Right lobe of liver (tissue), 6 donors: ENCODE data around the gene KRTAP4-1. TPM values are rescaled to one million over a fixed set of nuclear protein-coding genes. Genes with fewer than 3 reads are reported as not detected.
"Not testable (repeated sequence)": the region's sequence is repeated elsewhere in the genome, so short reads cannot be mapped to it uniquely, and the experiment has no call there.

Source experiments
- ATAC-seq, 4 donors: fragments of 200-7000 bp; cut with Tn5 transposase; one replicate each; pipeline ENCODE4 v1.9.1; 2020; ENCODE audit warnings: mild to moderate bottlenecking in 4 of 4, moderate library complexity in 4 of 4
- DNase-seq, 3 donors: peaks; one replicate each; pipeline ENCODE4 v3.0.0-alpha.2; 2020
- H3K27ac ChIP-seq, 3 donors: fragments of 200-600 bp; one replicate each; pipeline ENCODE4 v1.8.0; 2022
- H3K27me3 ChIP-seq, 2 donors: fragments of 200-600 bp; one replicate each; pipeline ENCODE4 v1.8.0; 2022
- H3K36me3 ChIP-seq, 4 donors: fragments of 200-600 bp; sonication (generic) in 1 of 4; one replicate each; pipeline versions ENCODE4 v1.5.1 to v1.8.0; 2017 to 2022; ENCODE audit warnings: control low read depth in 1 of 4
- H3K4me1 ChIP-seq, 4 donors: fragments of 200-600 bp; sonication (generic) in 1 of 4; one replicate each; pipeline versions ENCODE4 v1.5.1 to v1.8.0; 2017 to 2022; ENCODE audit warnings: control low read depth in 1 of 4
- H3K4me3 ChIP-seq, 3 donors: fragments of 200-600 bp; one replicate each; pipeline ENCODE4 v1.8.0; 2022
- H3K9me3 ChIP-seq, 4 donors: fragments of 200-600 bp; sonication (generic) in 1 of 4; one replicate each; pipeline versions ENCODE4 v1.5.1 to v1.8.0; 2017 to 2022; ENCODE audit warnings: control low read depth in 1 of 4
- CTCF ChIP-seq, 4 donors: fragments of 200-600 bp in 3 of 4; fragments of 450-650 bp in 1 of 4; IDR thresholded peaks; one replicate each; pipeline versions ENCODE4 v1.5.1 to v1.8.0; 2016 to 2022; ENCODE audit warnings: antibody characterized with exemption in 4 of 4, mild to moderate bottlenecking in 2 of 4
- POLR2A ChIP-seq: fragments of 450-650 bp; IDR thresholded peaks from one replicate; pipeline ENCODE4 v1.6.1; 2017; ENCODE audit warnings: antibody characterized with exemption, mild to moderate bottlenecking
- WGBS: methylation state at CpG from one replicate; pipeline ENCODE4 v1.1.6; 2018; ENCODE audit warnings: low coverage, low lambda C conversion rate; ENCODE audit not compliant: insufficient coverage; ENCODE audit errors: missing lambda C conversion rate; 5-methylcytosine and 5-hydroxymethylcytosine counted together
- intact Hi-C, 2 donors: fragments of 100-400 bp; cut with DNase I; formaldehyde crosslinking; loops; one replicate each; pipeline versions ENCODE4 v1.11.2 to v1.14.1; 2022
- long read RNA-seq: library from polyadenylated mRNA; unstranded; transcript quantifications from one replicate; pipeline ENCODE4 v2.0.0, GENCODE V29; 2019
- total RNA-seq, 6 experiments: library from RNA; depleted of rRNA in 2 of 6; stranded (reverse); fragments of >200 nt in 2 of 6; fragmentation: NEBNext Ultra II Directional in 3 of 6; extraction: Animal tissue kit (Norgen Biotek cat#: 25700) in 3 of 6; gene quantifications; one replicate each; pipeline versions ENCODE4 v1.1.0 to v1.2.4, GENCODE V29; 2016 to 2023
- donor health status: DM: no; HTN: yes; CAD: no.
- donor health status: DM: no; HTN: no; CAD: no.
- donor health status: DM: no; HTN: no; CAD: no.
- donor health status: DM: no; HTN: yes; CAD: no.
- donor health status: DM: no; HTN: yes; CAD: no.

The KRTAP4-1 gene
- total RNA-seq: not detected
- long read RNA-seq: 0 reads

- 0% methylated on average over 1 of the region's 9 CpGs for WGBS
- no peak for ATAC-seq
- Histone ChIP-seq H3K4me1 (no peaks in the 10 kb centered on the region), H3K9me3 (no peaks in the 10 kb centered on the region), H3K27ac (no peak within 1 kb of the TSS), H3K4me3 (no peak within 1 kb of the TSS), H3K27me3 (no peaks in the 10 kb centered on the region), H3K36me3 (no peaks in the 10 kb centered on the region)
- TF ChIP-seq POLR2A: no peak
- TF ChIP-seq CTCF (IDR thresholded peaks at IDR 0.05): no peak
- intact Hi-C loops: no loop called here
- no peak for DNase-seq
Measured at GRCh38 chr17:41184480-41184961, at the start of gene KRTAP4-1. KRTAP4-1 (minus strand) TSS chr17:41184911; CDS start chr17:41184854, 57 bp downstream.

- H3K4me3 ChIP-seq, H3K27me3 ChIP-seq, intact Hi-C loops, H3K27ac ChIP-seq, H3K36me3 ChIP-seq, H3K4me1 ChIP-seq, DNase-seq, ATAC-seq, H3K9me3 ChIP-seq: not testable (repeated sequence)
- no CpG with 5 or more reads among the region's 1 CpG for WGBS
Measured at GRCh38 chr17:41232399-41233105, 47.8 kb upstream of the KRTAP4-1 start, which contains the start of gene KRTAP9-3. KRTAP9-3 (plus strand) TSS chr17:41232449; CDS start chr17:41232502, 53 bp downstream.

- TF ChIP-seq POLR2A (no peak), CTCF (IDR thresholded peaks at IDR 0.05) (no peak)
- 64% methylated on average over 4 of the region's 6 CpGs for WGBS
- no peaks in the 10 kb centered on the region for H3K36me3 ChIP-seq
- ATAC-seq: no peak
- no peak for DNase-seq
- H3K4me3 ChIP-seq: no peak overlapping the region
- H3K27ac ChIP-seq: no peak overlapping the region
- H3K4me1 ChIP-seq: no peaks in the 10 kb centered on the region
- no peaks in the 10 kb centered on the region for H3K9me3 ChIP-seq
- H3K27me3 ChIP-seq: no peaks in the 10 kb centered on the region
- intact Hi-C loops: no loop called here
Measured at GRCh38 chr17:41231731-41232130, 47.0 kb upstream of the KRTAP4-1 start.

GRCh38 chr17:41230094-41230493, 45.4 kb upstream of the KRTAP4-1 start:
- intact Hi-C loops: no loop called here
- Histone ChIP-seq H3K4me3 (no peak overlapping the region), H3K27ac (no peak overlapping the region), H3K27me3 (no peaks in the 10 kb centered on the region), H3K4me1 (no peaks in the 10 kb centered on the region), H3K36me3 (no peaks in the 10 kb centered on the region), H3K9me3 (no peaks in the 10 kb centered on the region)
- TF ChIP-seq CTCF (IDR thresholded peaks at IDR 0.05) (no peak), POLR2A (no peak)
- ATAC-seq (no peak), DNase-seq (no peak)

GRCh38 chr17:41226598-41227095, 41.9 kb upstream of the KRTAP4-1 start, which contains the start of gene KRTAP9-2:
KRTAP9-2 (plus strand) TSS chr17:41226648; CDS start chr17:41226655, 7 bp downstream.
- intact Hi-C loops, DNase-seq, ATAC-seq, H3K4me1 ChIP-seq, H3K27ac ChIP-seq, H3K4me3 ChIP-seq, H3K36me3 ChIP-seq, H3K27me3 ChIP-seq, H3K9me3 ChIP-seq: not testable (repeated sequence)
- no CpG with 5 or more reads among the region's 4 CpGs for WGBS
